GM18519 (cell line): Measurements from ENCODE around the gene CXCR6.
A peak's percentile ranks its signal among the peaks of the same experiment; 100 is the strongest.

Source experiments
- ATAC-seq: cut with Tn5 transposase; IDR thresholded peaks from one replicate; pipeline ENCODE4 v1.9.1; 2021; ENCODE audit warnings: mild to moderate bottlenecking, moderate library complexity; ENCODE audit not compliant: unreplicated experiment, low FRiP score

CXCR6 gene

DNA sequence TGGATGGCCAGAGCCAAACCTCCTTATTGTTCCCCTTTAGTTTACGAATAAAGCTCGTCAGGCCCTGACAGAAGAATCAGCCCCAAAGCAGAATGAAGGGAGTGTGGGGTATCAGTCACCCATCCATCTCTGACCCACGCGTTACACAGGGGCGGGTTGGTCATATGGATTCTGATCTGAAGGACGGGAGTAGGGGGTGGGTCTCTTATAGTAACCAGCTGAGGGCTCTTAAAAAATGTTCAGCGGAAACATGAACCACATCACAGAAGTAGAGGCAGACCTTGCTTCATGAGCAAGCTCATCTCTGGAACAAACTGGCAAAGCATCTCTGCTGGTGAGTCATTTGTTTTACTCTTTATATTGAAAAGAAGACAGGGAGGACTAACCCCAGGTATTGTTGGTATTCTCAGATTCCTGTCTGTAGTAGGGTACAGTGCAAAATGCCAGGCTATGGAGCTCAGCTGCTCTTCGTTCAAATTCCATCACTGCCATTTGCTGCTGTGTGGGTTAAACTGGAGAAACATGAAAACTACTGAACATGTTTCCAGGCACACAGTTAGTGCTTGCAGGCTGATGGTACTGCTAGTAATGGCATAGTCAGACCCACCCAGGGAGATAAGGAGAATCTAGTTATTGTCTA is at the start of gene CXCR6:
CXCR6 (plus strand) TSS at position 258 of the 640 bp plus-strand sequence. CDS start 3,018 bp downstream, outside the sequence.
- no peak for ATAC-seq

DNA sequence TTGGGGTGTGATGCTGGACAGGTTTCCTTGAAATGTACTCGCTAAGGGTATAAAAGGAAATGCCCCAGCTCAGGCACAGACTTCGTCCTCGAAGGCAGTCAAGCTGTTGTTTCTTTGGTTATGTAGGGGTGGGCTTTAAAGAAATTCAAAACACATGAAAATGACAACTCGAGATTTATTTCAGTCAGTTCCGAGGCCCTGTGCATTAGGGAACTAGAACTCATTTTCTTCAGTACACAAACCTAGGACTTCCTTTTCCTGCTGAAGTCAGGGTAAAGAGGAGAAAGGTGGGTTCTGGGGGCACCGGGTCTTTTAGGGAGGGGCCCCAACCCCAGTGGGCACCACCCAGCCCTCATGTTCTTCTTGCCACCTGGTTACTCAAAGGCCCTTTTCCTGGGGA is 49.2 kb upstream of the CXCR6 start:
- no peak for ATAC-seq

DNA sequence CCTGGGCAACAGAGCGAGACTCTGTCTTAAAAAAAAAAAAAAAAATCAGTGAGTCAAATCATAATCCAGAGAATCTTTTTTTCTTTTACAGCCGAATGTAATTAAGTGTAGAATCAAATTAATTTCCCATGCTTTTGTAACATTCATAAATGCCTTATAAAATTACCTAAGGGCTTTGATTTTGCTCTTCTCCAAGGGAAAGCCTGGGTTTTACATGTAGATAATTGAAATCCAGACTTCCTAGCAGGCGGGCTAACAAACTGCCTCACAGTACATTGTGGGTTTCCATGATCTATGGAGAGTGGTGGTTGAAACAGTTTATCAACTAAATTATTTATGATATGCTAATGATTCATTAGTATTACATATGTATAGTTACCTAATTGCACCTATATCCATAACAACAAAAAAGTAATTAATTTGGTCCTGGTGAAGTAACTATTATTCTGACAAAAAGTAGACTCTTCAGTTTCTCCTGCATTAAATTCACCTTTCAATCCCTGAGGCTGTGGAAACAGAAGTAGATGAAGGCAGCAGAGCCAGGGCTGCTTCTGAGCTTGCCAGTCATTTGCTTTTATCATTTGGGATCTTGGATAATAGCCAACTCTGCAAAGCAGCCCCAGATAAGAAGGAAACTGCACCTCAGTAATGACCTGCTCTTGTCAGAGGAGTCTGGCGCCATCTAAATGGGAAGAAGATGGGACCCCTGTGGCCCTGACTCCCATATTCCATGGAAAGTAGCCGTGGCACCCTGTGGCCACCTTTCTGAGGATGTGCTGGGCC is 47.4 kb upstream of the CXCR6 start:
- no peak for ATAC-seq

DNA sequence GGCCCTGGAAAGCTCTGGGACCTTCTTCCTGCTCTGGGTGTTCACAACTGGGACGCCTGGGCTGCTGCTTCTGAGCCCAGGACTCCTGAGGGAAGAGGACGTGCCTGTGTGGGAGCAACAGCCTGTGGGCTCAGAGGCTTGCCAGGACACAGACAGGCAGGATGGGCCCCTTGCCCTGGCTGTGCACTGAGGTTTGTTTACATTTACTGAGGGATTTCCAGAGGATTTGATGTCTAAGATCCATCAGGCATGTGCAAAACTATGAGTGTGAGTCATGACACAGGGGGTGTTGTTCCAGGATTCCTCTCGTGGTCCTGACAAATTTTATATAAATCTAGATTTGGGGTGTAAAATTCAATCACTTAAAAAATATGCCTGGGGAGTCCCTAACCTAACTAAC is 46.3 kb upstream of the CXCR6 start:
- no peak for ATAC-seq

DNA sequence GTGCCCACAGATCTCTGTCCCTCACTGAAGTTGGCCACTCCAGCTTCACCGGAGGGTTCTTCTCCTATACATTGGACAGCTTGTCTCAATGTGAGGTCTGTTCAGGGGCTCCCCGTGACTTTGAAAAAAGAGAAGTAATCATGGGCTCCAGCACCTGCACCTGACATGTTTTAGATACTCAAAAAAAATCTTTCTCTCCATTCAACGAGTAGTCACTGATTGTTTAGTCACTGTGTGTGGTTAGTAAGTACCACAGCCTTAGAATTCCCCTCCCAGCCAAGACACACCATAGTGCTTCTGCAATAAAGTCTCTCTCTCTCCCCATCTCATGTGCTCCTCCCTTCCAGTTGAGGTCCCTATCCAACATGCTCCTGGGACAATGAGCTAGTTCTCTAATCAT is 38.3 kb upstream of the CXCR6 start:
- ATAC-seq, result no peak

DNA sequence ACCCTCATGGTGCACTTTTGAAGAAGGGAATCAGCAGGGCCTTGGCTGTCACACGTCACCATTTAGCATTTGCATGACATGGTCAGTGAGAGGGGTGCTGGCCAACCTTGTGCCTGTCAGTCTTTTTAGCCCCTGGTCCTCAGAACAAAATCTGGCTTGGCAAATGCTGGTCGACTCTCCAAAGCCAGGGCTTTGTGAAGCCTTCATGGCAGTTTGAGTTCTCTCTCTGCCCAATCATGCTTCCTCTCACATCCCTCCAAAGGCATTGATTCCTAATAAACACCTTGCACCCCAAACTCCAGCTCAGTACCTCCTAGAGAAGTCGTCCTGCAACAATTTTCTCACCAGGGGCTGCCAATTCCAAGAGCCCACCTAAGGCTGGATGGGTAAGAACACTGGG is 37.5 kb upstream of the CXCR6 start:
- ATAC-seq, result no peak

DNA sequence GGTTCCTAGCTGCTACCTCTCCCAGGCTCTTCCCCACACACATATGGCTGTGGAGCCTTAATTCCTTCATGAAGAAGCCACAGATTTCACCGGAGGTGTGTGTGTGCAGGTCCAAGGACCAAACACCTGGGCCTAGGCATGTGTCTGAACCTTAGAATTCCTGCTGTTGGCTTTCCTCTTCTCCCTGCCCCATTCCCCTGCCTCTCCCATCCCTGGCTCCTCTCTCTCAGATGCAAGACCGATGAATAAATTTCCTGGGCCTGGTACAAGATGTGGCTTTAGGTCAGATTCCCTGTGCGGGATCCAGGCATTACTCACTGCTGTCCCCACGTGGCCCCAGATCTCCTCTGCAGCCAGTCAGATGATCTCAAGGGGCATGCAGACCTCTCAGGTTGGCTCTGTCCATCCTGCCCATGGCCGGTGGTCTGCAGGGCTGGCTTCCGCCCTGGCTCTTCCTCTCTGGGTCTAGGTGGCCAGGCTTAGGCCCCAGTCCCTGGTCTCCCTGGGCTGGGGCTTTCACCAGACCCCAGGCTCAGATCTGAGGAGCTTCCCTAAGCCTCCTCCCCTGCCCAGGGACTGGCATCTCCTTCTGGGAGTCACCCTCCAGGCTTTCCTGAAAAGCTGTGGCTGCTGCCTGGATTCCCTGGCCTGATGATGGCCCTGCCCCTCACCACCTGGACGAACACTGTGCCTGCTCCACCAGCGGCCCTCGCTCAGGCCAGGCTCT is 36.4 kb upstream of the CXCR6 start:
- no peak for ATAC-seq

DNA sequence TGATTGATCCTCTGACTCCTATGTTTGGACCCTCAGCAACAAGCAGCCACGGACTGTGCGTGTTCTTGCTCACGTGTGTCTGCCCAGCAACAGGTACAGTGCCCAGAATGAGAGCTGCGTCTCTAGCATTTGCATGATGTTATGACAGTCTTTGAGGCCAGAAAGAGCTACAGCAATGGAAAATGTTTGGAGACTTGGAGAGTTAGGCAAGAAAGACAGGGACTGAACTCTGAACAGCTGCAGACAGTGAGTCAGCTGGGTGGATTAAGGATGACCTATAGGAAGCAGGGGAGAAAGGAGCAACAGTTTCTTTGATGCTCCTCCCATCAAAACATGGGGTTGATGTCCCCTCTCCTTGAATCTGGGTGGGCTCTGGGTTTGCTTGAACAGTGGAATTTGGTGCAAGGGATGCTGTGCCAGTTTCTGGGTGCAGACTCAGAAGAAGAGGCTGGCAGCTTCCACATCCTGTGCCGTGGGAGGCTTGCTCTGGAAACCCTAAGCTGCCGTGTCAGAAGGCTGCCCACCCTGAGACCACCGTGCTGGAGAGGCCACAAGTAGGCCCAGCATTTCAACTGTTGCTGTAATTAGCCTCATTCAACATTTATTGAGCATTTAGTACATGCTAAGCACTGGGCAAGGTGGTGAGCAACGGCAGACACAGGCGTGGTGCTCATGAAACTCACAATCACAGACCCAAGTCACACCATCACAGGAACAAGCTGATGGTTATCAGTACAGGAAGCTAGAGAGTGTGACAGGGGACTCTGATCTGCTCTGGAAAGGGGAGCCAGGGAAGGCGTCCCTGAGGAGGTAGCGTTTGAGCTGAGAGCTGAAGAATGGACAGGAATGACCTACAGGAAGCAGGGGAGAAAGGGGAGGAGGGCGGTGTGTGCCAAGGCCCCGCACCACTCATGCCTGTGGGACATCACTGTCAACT is 35.2 kb upstream of the CXCR6 start:
- no peak for ATAC-seq

DNA sequence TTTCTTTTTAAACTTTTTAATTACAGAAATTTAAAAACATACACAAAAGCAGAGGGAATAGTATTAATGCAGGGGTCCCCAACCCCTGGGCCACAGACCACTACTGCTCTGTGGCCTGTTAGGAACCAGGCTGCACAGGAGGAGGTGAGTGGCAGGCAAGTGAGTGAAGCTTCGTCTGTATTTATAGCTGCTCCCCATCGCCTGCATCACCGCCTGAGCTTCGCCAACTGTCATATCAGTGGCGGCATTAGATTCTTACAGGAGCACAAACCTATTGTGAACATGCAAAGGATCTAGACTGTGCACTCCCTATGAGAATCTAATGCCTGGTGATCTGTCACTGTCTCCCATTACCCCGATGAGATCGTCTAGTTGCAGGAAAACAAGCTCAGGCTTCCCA is 34.5 kb upstream of the CXCR6 start:
- no peak for ATAC-seq

DNA sequence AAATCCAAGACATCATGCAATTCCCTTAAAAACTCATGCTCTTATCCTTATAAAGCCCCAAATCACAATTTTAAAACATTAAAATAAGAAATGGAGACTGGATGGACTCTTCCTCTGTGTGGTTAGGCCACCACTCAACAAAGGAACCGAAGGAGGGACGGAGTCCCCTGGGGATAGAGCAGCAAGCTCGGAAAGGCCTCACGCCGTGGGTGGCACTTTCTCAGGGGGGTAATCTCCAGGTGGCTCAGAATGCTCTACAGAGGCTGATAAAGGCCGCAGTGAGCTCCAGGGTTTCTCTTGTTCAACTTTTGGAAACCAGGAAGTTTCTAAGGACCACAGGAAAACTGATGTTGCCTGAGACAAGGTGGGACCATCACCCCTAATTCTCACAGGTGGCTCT is 33.7 kb upstream of the CXCR6 start:
- no peak for ATAC-seq

DNA sequence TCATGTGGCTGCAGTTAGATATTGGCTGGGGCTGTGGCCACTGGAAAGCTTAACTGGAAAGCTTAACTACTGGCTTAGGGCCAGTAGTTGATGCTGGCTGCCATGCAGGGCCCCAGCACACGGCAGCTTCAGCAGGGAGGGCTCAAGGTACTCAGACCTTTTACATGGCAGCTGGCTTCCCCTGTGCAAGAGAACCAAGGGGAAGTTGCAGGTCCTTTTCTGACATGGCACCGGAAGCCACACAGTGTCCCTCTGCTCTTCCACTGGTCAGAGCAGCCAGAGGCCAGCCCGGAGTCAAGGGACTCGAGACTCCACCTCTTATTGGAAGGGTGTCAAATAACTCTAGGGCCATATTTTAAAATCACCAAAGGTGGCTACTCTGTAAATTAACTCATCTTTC is 32.4 kb upstream of the CXCR6 start:
- no peak for ATAC-seq

DNA sequence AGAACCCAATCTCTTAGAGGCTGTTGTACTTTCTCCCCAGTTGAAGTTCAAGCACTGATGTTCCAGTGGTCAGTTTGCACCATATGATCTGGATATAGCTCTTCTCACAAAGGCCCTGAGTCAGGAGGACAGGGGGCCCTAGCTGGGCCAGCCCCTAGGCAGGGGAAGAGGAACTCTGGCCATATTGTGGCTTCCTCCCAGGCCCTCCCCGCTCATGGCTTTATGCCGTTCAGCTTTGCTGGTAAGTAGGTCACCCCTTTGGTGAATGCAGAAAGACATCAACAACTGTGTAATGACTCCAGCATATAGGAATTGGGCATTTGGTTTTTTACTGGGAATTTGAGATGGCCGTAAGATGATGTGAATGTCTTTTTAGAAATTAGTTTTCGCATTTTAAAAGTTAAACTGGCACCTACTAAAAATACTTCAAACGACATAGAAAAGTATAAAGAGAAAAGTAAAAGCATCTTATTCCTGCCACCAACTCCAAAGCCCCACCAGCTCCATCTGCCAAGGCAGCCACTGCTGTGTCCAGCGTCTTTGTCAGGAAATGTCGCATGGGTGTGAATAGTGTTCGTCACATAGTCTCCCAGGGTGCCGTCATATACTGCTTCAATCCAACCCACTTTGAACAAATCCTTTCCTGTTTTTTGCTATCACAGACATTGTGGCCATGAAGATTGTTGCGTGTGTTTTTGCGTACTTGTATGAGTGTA is 31.6 kb upstream of the CXCR6 start:
- no peak for ATAC-seq

DNA sequence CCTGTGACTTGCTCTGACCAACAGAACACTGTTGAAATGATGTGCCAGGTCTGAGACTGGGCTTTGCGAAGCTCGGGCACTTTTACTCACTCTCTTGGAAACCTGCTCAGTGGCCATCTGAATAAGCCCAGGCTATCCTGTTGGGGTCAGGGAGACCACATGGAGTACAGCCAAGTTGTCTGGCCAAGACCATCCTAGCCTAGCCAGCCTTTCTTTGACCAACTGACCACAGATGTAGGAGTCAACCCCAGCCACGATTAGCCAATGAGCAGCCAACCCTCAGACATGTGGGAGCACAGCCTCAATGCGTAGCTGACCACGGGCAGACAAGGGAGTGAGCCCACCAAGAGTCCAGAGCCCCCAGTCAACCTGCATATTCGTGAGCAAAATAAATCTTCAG is 30.8 kb upstream of the CXCR6 start:
- ATAC-seq, result no peak

DNA sequence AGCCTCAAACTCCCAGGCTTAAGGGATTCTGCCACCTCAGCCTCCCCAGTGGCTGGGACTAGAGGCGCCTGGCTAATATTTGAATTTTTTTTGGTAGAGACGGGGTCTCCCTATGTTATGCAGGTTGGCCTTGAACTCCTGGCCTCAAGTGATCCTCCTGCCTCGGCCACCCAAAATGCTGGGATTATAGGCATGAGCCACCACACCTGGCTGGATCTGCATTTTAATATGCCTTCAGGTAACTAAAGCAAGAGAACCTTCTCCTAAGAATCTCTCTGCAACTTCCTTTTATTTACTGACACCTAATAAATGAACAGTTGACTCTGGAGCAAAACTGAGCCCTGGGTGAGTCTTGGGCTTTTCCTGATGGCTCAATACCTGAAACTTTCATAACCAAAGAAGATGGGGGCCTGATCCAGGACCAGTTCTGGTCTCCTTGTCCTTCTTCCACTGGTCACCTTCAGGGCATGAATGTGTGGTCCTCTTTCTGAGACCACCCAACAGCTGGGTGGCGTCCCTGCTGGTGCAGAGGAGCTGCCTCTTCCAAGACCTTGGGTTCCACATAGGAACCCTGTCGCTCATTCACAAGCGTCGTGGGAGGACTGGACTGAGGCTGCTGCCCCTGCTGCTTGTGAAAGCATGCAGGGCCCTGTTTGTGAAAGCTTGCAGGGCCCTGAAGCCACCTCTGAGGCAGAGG is 28.8 kb upstream of the CXCR6 start:
- no peak for ATAC-seq

DNA sequence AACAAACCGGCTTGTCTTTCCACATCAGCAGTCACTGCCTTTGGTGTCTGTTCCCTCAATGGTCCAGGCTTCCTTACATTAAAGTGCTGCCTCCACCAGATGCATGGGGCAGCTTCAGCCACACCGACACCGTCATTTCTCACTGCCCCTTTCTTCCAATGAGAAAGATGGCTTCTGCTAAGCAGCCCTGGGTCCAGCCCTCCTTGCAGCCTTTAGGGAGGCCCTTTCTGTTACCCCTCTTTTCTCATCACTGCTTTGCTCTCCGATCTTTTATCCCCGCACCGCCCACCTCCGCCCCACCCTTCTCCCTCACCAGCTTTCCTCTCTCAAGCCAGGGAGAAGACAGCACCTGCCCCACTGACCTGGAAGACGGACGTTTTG is 28.2 kb upstream of the CXCR6 start:
- no peak for ATAC-seq

DNA sequence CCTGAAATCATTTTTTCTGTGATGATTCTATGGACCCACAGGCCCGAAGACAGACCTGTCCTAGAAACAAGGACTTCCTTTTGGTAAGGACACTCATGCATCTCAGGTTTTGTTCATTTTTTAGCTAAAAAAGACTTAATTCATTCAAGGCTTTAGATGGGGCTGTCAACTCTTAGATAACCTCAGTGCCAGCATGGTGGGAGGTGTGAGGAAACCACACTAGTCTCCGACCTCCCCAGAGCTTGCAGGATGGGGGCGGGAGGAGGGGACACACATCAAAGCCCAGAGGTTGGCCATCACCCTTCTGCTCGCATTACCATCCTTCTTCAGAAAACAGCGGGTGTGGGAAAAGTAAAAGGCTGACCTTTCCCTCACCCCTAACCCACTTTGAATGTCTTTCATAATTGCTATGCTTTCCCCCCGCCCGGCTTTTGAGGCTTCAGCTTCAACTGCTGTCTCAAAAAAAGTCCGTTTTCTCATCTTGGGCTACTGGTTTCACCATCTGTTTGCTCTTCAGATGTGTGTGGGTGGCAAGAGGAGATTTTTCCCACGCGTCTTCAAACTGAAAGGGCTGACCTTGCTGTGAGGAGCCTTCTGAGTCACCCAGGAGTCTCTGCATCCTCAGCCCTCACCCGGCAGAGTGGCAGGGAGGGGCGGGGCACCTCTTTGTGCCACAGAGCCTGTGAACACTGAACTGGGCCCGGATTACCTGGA is 27.6 kb upstream of the CXCR6 start:
- peak; percentile 71 for ATAC-seq

DNA sequence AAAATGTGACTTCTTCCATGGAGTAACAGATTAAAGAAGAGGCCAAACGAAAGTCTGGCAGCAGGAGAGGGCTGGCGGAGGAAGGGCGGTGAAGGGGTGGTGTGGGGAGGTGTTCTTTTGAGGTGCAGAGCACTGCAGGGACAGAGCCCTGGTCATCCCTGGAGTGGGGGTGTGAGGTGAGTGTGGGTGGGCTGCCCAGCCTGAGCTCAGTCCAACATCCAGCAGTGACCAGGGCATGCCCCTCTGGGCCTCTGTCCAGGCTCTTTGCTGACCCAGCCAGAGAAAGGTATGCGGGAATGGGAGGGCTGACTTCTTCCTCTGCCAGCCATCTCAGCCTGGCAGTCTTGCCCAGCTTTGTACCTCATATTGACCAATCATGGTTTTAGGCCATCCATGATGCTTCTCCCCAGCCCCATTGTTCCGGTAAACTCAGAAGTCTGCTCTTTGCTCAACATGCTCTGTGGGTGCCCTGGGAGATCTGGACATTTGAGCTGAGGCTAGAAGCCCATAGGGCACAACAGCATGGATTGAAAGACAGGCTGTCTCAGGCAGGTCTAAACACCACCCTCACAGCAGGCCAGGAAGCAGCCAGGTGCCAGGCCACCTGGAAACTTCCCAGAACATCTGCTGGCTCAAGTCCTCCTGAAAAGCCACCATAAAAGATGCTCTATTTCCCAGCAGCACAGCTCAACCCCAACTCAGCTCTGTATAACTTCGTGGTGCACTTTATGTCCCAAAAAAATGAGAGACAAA is 25.9 kb upstream of the CXCR6 start:
- no peak for ATAC-seq
